HG02678 (cell line): Measurements from ENCODE around the gene NCOA3.

Source experiments
- ATAC-seq: cut with Tn5 transposase; IDR thresholded peaks from one replicate; pipeline ENCODE4 v1.9.1; 2021; ENCODE audit warnings: mild to moderate bottlenecking, moderate library complexity; ENCODE audit not compliant: unreplicated experiment

The NCOA3 gene

DNA sequence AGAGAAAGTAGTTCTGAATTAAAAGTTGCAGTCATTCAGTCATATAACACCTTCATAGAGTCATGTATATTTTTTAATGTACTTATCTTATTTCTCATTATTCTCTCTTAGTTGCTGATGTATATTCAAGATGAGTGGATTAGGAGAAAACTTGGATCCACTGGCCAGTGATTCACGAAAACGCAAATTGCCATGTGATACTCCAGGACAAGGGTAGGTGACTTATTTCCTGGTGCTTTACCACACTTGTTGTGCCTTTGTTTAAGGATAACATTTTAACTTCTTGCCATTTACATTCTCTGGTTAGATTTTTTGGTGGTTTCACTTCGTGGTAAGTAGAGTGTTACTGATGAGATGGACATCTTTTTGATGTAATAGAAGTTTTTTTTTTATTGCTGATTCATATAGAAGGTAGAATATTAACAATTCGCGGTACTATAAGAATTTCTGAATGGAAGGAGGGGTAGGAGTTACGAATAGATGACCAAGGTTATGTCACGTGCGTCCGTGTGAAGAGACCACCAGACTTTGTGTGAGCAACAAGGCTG, 120.5 kb downstream of the NCOA3 start:
- ATAC-seq, result no peak

DNA sequence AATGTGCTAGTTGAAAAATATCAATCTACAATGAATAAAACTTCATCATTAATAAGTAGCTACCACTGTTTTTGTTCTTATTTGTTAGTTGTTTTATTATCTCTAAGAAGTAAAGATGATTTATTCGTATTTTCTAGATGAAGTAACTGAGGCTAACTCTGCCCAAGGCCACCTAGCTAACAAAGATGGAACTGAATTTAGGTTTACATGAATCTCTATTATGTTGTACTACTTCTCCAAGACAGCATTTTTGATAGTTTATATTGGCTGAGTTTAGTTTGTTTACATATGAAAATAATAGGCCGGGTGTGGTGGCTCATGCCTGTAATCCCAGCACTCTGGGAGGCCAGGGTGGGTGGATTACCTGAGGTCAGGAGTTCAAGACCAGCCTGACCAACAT, 121.5 kb downstream of the NCOA3 start:
- no peak for ATAC-seq

DNA sequence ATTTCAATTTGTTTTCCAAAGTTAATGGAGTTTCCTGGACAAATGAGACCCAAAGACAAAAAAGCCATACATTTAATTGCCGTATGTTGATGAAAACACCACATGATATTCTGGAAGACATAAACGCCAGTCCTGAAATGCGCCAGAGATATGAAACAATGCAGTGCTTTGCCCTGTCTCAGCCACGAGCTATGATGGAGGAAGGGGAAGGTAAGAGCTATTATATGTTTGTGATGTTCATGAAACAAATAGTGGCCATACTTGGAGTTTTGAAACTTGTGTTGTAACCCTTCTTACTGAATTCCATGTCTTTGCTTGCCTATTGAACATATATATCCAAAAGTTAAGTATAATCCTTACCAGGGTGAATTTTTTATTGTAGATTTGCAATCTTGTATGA, 125.9 kb downstream of the NCOA3 start:
- no peak for ATAC-seq

DNA sequence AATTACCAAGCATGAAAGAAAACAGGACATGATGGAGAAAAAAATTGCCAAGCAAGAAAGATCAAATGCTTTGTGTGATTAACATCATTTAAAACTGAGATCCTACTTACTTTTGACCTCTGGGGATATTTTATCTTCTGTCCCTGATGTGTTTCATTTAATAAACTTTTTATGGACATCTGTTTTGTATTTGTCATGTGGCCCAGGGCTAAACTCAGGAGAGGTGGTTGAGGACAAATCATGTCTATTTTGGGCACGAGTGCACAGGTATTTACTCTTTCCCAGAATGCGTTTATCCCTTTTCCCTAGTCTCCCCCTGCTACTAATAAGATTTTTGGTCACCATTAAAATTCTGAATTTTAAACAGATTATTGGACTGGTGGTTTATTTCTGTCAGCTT, 128.2 kb downstream of the NCOA3 start:
- no peak for ATAC-seq

DNA sequence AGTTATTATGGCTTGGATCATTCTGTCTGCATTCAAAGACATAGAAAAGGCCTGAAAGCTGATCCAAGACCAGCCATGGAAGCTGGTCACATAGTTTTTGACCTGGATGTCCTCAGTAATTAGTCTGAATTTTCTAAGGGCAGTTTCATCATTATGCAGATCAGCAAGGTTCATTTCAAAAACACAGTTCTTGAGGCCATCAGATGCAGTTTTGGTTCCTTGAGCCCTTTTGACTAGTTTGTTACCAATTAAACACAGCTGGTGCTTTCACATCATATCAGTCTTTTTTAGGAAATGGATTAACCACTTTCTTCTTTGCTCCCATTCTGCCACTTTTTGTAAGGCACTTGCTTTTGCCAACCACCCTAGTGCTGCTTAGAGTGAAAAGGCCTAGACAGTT, 129.4 kb downstream of the NCOA3 start:
- ATAC-seq, result no peak

DNA sequence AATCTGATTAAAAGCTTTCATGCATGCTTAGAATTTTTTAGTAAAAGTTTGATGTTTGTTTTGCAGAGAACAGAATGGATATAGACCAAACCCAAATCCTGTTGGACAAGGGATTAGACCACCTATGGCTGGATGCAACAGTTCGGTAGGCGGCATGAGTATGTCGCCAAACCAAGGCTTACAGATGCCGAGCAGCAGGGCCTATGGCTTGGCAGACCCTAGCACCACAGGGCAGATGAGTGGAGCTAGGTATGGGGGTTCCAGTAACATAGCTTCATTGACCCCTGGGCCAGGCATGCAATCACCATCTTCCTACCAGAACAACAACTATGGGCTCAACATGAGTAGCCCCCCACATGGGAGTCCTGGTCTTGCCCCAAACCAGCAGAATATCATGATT, 133.6 kb downstream of the NCOA3 start:
- no peak for ATAC-seq

DNA sequence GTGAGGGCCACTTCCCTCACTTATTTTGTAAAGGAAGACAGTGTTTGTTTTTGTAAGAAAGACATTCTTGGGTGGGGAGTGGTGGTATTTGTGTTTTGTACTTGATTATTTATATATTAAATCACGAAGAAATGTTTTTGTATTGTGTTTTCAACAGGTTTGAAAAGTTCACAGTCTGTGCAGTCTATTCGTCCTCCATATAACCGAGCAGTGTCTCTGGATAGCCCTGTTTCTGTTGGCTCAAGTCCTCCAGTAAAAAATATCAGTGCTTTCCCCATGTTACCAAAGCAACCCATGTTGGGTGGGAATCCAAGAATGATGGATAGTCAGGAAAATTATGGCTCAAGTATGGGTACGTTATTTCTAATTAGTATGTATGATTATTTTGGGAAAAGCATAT, 137.2 kb downstream of the NCOA3 start:
- ATAC-seq, result no peak

DNA sequence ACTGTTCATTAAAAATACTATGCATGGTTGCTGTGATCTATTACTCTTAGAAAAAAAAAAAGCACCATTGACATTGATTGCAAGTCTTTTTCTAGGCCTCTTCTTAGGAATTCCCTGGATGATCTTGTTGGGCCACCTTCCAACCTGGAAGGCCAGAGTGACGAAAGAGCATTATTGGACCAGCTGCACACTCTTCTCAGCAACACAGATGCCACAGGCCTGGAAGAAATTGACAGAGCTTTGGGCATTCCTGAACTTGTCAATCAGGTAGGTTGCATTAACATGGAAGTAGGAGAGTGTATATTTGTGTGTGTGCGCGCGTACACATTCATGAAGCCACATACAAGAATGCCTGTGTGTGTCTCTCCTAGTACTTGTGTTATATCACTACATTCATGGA, 140.4 kb downstream of the NCOA3 start:
- no peak for ATAC-seq

DNA sequence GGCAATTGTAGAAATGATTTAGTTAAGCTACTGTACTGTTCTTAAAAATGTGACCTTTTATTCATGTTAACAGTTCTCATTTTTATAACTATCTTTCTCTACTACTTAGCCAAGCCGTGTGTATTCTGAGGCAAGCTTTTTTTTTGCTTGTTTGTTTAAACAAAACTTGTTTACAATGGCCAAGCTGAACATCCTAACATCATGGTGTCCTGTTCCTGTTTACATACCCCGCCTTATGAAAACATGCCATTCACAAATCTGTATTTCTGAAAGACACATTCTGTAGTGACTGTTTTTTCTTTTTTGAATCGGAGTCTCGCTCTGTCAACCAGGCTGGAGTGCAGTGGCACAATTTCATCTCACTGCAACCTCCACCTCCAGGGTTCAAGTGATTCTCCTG, 140.9 kb downstream of the NCOA3 start:
- no peak for ATAC-seq

DNA sequence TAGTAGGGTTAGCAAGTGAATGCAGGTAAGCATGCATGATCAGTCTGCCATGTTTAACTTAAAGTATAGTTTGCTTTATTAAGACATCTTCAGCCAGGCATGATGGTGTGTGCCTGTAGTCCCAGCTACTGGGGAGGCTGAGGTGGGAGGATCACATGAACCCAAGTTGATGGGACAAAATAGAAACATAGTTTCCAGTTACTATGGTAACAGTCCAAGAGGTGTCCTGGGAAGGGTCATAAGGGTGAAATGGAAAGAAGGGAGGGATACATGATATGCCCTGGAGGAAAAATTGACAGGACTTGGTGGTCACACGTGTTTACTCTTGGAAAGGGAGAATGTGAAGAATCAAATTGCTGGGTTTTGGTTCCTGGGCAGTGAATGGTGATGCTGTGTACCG, 143.9 kb downstream of the NCOA3 start:
- ATAC-seq, result no peak

DNA sequence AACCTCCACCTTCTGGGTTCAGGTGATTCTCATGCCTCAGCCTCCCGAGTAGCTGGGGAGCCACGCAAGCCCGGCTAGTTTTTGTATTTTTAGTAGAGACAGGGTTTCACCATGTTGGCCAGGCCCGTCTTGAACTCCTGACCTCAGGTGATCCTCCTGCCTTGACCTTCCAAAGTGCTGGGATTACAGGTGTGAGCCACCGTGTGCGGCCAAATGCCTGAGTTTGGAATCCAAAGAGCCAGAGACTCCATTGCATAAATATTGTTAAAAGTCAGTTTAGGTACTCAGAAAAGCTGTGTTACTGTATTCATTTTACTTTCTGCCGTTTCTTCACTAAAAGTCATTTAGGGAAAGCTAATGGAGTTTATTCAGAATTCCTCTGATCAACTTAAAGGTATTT, 146.3 kb downstream of the NCOA3 start:
- ATAC-seq, result no peak

DNA sequence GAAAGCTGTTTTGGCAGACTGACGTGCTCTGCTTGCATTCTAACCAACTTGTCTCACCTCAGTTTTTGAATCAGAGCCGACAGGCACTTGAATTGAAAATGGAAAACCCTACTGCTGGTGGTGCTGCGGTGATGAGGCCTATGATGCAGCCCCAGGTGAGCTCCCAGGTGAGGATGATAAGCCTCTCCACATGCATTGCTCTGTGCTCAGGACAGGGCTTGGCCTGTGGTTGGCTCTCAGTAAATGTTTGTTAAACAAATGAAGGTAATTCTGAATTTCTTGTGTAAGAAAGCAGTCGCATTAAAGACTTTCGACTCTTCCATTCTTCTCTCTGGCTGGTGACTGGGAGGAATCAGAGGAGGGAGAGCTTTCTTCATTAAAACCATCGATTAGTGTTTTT, 147.3 kb downstream of the NCOA3 start:
- ATAC-seq, result no peak

DNA sequence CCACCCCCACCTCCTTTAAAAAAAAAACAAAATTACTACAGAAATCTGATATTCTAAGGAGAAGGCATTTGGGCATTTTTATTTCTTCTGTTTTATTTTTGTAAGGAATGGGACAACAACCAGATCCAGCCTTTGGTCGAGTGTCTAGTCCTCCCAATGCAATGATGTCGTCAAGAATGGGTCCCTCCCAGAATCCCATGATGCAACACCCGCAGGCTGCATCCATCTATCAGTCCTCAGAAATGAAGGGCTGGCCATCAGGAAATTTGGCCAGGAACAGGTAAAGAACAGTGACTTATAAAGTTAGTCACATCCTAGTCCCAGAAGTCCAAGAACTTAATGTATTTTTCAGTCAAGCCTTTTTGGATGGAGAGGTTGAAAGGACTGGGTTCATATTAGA, 150.6 kb downstream of the NCOA3 start:
- no peak for ATAC-seq

DNA sequence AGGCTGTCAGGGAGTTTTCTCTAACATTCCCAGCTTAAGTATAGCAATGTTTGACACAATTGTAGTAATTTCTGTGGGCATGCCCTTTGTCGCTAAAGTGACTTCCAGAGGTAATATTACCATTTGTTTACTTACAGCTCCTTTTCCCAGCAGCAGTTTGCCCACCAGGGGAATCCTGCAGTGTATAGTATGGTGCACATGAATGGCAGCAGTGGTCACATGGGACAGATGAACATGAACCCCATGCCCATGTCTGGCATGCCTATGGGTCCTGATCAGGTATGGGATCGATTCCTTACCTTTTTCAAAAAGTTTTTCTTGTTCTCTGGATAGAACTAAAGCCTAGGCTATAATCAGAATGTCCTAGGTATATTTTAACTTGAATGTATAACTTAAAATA, 151.1 kb downstream of the NCOA3 start:
- no peak for ATAC-seq

DNA sequence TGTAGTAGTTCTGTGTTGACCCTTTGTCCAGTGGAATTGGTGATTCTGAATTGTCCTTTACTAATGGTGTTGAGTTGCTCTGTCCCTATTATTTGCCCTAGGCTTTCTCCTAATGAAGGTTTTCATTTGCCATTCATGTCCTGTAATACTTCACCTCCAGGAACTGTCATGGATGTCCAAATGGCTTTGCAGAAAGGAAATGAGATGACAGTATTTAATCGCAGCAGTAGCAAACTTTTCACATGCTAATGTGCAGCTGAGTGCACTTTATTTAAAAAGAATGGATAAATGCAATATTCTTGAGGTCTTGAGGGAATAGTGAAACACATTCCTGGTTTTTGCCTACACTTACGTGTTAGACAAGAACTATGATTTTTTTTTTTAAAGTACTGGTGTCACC, 152.2 kb downstream of the NCOA3 start:
- ATAC-seq, result no peak

DNA sequence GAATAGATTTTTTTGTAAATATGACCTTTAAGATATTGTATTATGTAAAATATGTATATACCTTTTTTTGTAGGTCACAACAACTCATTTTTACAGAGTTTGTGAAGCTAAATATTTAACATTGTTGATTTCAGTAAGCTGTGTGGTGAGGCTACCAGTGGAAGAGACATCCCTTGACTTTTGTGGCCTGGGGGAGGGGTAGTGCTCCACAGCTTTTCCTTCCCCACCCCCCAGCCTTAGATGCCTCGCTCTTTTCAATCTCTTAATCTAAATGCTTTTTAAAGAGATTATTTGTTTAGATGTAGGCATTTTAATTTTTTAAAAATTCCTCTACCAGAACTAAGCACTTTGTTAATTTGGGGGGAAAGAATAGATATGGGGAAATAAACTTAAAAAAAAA, 152.7 kb downstream of the NCOA3 start:
- ATAC-seq, result no peak

DNA sequence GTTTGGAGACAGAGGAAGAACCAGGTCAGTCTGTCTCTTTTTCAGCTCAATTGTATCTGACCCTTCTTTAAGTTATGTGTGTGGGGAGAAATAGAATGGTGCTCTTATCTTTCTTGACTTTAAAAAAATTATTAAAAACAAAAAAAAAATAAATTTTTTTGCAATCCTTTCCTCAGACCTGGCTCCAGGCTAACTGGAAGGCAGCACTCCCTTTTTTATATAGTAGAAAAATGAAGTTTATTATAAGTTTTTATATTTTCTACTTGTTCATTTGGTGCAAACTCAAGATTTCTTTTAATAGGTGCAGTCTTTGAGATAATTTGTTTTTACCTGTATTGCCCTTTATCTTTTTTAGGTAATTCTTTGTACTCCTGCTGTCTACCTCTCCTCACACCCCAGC, 153.9 kb downstream of the NCOA3 start:
- no peak for ATAC-seq

DNA sequence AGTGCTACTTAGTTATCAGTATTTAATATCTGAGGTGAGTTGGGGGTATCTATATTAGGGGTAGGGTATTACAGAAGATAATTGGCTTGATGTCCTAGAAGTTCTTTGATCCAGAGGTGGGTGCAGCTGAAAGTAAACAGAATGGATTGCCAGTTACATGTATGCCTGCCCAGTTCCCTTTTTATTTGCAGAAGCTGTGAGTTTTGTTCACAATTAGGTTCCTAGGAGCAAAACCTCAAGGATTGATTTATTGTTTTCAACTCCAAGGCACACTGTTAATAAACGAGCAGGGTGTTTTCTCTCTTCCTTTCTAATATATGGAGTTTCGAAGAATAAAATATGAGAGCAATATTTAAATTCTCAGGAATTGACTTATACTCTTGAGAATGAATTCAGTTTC, 154.6 kb downstream of the NCOA3 start:
- ATAC-seq, result no peak

DNA sequence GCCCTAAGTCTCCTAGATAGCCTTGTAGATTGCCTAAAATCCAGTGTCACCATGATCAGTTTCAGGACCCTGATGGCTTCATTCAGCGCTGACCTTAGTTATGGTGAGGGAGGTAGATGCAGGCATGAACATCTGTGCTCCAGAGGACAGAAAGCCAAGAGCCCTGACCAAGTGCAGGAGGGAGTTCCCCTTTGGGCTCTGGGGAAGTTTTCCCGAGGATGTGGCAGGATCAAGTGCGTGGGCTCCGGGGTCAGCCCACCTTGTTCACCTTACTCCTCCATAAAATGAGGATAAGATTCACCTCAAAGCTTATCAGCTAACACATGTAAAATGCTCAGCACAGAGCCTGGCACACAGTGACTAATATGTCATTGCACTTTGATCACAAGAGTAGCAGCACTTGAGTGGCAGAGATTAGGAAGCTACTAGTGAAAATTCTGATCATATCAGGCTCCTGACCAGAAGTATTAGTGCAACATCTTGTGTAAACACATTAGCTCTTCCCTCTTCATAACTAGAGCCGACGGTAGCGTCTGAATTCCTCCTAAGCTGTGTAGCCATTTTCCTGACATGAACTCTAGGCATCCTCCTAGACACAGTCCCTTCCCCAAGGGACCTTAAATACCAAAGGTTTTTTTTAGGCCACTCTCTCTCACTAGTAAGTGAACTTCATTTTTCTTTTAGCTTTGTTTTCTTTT, 158.4 kb downstream of the NCOA3 start:
- ATAC-seq, result no peak

DNA sequence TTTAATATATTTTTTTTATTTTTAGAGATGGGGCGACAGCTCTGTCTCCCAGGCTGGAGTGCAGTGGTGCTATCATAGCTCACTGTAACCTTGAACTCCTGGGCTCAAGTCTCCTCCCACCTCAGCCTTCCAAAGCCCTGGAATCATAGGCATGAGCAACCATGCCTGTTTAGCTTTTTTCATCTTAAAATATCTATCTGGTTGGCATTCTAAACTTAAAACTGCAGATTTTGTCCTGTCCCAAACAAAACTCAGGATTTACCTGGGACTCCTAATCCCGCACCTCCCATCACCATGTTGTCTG, 158.9 kb downstream of the NCOA3 start:
- no peak for ATAC-seq

DNA sequence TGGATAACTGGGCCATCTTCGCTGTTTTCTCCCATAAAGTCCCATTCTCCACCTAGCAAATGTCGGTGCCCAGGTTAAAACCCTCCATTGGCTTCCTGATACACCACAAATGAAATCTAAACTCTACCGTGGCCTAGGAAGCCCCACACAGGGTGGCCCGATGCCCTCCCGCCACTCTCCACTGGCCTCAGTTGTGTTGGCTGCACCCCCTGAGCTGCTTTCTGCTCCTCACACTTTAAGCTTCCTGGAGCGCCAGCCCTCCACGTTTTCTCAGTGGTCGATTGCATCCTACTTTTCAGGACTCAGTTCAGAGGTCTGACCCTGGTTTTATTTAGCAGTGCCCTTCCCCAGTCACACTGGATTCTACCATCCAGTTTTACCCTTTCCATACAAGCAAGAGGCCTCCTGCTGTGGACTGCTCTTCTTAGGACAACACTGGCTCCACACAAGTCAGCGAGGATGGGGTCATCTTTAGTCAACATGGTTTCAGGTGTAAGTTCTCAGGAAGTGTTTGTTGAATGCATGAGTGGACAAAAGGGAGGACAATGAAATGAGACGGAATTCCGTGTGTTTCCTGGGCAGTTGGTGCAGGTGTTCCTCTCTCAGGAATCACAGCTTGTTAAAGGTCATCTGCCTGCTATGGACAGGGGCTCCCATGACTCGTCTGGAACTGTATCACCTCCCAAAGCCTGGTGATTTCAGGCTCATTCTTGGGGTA, 159.5 kb downstream of the NCOA3 start:
- no peak for ATAC-seq

DNA sequence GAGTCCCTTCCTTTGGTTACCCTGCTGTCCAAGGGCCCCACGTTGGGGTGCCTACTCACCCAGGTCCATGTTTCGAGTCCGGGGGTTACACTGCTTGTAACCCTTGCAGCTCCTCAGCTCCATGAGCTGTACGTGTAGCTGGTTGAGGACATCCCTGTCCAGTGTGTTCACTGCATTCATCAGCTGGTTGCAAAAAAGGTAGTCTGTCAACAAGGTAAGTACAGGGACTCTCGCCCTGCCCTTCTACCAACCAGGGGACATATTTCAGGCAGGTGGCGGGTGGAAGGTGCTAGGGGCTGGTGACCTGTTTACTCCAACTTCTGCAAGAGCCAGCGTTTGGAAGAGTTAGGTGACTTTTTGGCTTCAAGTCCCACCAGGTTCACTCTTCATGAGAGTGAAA, 160.0 kb downstream of the NCOA3 start:
- no peak for ATAC-seq
